H1 (cell line): ENCODE data around the gene RSF1. TPM values are rescaled to one million over a fixed set of nuclear protein-coding genes. Genes with fewer than 3 reads are reported as not detected.

Experiments used
- CTCF ChIA-PET: fragments of 300-600 bp; sonication (Branson Sonifier 250); formaldehyde crosslinking; loops from one replicate; lab custom pipeline; 2021; ENCODE audit not compliant: partially characterized antibody; lab: Charles Lee
- POLR2A ChIA-PET: fragments of 300-600 bp; sonication (Branson Sonifier 250); formaldehyde crosslinking; loops from one replicate; lab custom pipeline; 2021; ENCODE audit warnings: inconsistent platforms; ENCODE audit not compliant: partially characterized antibody; lab: Charles Lee
- DNase-seq, 2 experiments: peaks; one replicate each; pipeline versions ENCODE4 v3.0.0 to v3.0.0-alpha.2; 2010 to 2022; ENCODE audit warnings: low spot score in 2 of 2, low read depth in 1 of 2, mixed read lengths in 1 of 2
- FAIRE-seq: peaks from 2 replicates; lab custom pipeline; 2011; peaks lifted over from hg19 to GRCh38; lab: Jason Lieb, UNC
- H2AFZ ChIP-seq: 2 replicates; pipeline ENCODE4 v1.8.1; 2012; ENCODE audit warnings: low read length, inconsistent platforms
- H2AK5ac ChIP-seq: 2 replicates; pipeline ENCODE4 v1.6.1; 2013; ENCODE audit warnings: low read depth, low read length
- H2BK120ac ChIP-seq: replicated peaks from 2 replicates; pipeline ENCODE3; 2013; ENCODE audit warnings: low read depth, low read length, inconsistent platforms
- H2BK12ac ChIP-seq: 2 replicates; pipeline ENCODE4 v1.6.1; 2013; ENCODE audit warnings: low read depth, low read length
- H2BK15ac ChIP-seq: 2 replicates; pipeline ENCODE4 v1.6.1; 2013; ENCODE audit warnings: low read length
- H2BK20ac ChIP-seq: 2 replicates; pipeline ENCODE4 v1.6.1; 2013; ENCODE audit warnings: low read length
- H2BK5ac ChIP-seq: 2 replicates; pipeline ENCODE4 v1.6.1; 2013; ENCODE audit warnings: low read depth, low read length
- H3K14ac ChIP-seq: 2 replicates; pipeline ENCODE4 v1.6.1; 2013; ENCODE audit warnings: inconsistent platforms; ENCODE audit not compliant: insufficient read length
- H3K18ac ChIP-seq: 2 replicates; pipeline ENCODE4 v1.6.1; 2013; ENCODE audit warnings: low read length; ENCODE audit errors: extremely low read depth
- H3K23ac ChIP-seq: 2 replicates; pipeline ENCODE4 v1.6.1; 2013; ENCODE audit warnings: inconsistent platforms; ENCODE audit not compliant: insufficient read length
- H3K23me2 ChIP-seq: 2 replicates; pipeline ENCODE4 v1.6.1; 2013; ENCODE audit warnings: low read depth, low read length
- H3K27ac ChIP-seq: 2 replicates; pipeline ENCODE4 v1.6.1; 2011; ENCODE audit warnings: low read depth, low read length, inconsistent platforms
- H3K27me3 ChIP-seq, 4 experiments: replicated peaks in 1 of 4; 1 replicate in 1 of 4; 2 replicates in 3 of 4; pipeline versions ENCODE4 v1.6.1 to v1.8.1; 2011 to 2013; ENCODE audit warnings: low read length in 3 of 4, mild to moderate bottlenecking in 3 of 4, inconsistent platforms in 2 of 4, mixed read lengths in 2 of 4, moderate library complexity in 1 of 4; ENCODE audit not compliant: control insufficient read depth in 3 of 4, insufficient read depth in 3 of 4; ENCODE audit errors: extremely low read depth in 1 of 4
- H3K36me3 ChIP-seq, 4 experiments: 2 replicates each; pipeline versions ENCODE4 v1.6.1 to v1.8.1; 2011 to 2013; ENCODE audit warnings: mild to moderate bottlenecking in 4 of 4, low read length in 3 of 4, moderate library complexity in 2 of 4, control low read depth in 1 of 4, inconsistent platforms in 1 of 4; ENCODE audit not compliant: insufficient read depth in 4 of 4, control insufficient read depth in 2 of 4
- H3K4ac ChIP-seq: replicated peaks from 2 replicates; pipeline ENCODE3; 2013; ENCODE audit warnings: low read length, low read depth, mixed read lengths, inconsistent platforms; ENCODE audit not compliant: insufficient read length
- H3K4me1 ChIP-seq, 4 experiments: replicated peaks in 1 of 4; 1 replicate in 1 of 4; 2 replicates in 3 of 4; pipeline versions ENCODE4 v1.6.1 to v1.8.1; 2011 to 2013; ENCODE audit warnings: low read length in 3 of 4, inconsistent platforms in 2 of 4, mixed read lengths in 1 of 4; ENCODE audit not compliant: insufficient read depth in 4 of 4, control insufficient read depth in 3 of 4
- H3K4me2 ChIP-seq, 2 experiments: 2 replicates each; pipeline versions ENCODE4 v1.6.1 to v1.8.1; 2011 to 2013; ENCODE audit warnings: low read depth in 2 of 2, low read length in 2 of 2, control low read depth in 1 of 2, inconsistent platforms in 1 of 2, mild to moderate bottlenecking in 1 of 2; ENCODE audit not compliant: insufficient read depth in 1 of 2
- H3K4me3 ChIP-seq, 4 experiments: fragments of 200-600, 300-600 bp in 1 of 4; sonication (generic), shearing (Covaris generic), sonication (Bioruptor Twin) in 1 of 4; 2 replicates each; pipeline versions ENCODE4 v1.5.1 to v1.8.1; 2011 to 2016; ENCODE audit warnings: low read length in 4 of 4, low read depth in 3 of 4, control low read depth in 2 of 4, inconsistent platforms in 2 of 4, mild to moderate bottlenecking in 2 of 4, mixed read lengths in 1 of 4, moderate library complexity in 1 of 4; ENCODE audit not compliant: insufficient read depth in 2 of 4; ENCODE audit errors: extremely low read depth in 1 of 4
- H3K56ac ChIP-seq: replicated peaks from 2 replicates; pipeline ENCODE3; 2013; ENCODE audit warnings: low read depth, mild to moderate bottlenecking, mixed read lengths, low read length, inconsistent platforms; ENCODE audit not compliant: insufficient read length
- H3K79me1 ChIP-seq: 2 replicates; pipeline ENCODE4 v1.6.1; 2013; ENCODE audit warnings: low read depth, low read length, control low read depth
- H3K79me2 ChIP-seq, 2 experiments: 2 replicates each; pipeline versions ENCODE4 v1.6.1 to v1.8.1; 2012 to 2013; ENCODE audit warnings: low read length in 2 of 2, mild to moderate bottlenecking in 2 of 2, inconsistent platforms in 1 of 2; ENCODE audit not compliant: insufficient read depth in 2 of 2, control insufficient read depth in 1 of 2
- H3K9ac ChIP-seq, 4 experiments: replicated peaks in 1 of 4; 1 replicate in 1 of 4; 2 replicates in 3 of 4; pipeline versions ENCODE4 v1.6.1 to v1.8.1; 2011 to 2013; ENCODE audit warnings: low read depth in 3 of 4, low read length in 3 of 4, control low read depth in 2 of 4, mild to moderate bottlenecking in 2 of 4, moderate library complexity in 2 of 4, inconsistent platforms in 1 of 4; ENCODE audit errors: extremely low read depth in 1 of 4
- H3K9me3 ChIP-seq, 2 experiments: 2 replicates each; pipeline versions ENCODE4 v1.6.1 to v1.8.1; 2012 to 2013; ENCODE audit warnings: mild to moderate bottlenecking in 2 of 2, moderate library complexity in 2 of 2, control low read depth in 1 of 2, inconsistent platforms in 1 of 2, low read depth in 1 of 2, low read length in 1 of 2, mixed read lengths in 1 of 2; ENCODE audit not compliant: insufficient read depth in 2 of 2
- H4K20me1 ChIP-seq, 2 experiments: replicated peaks in 1 of 2; 2 replicates each; pipeline versions ENCODE3 to v1.8.1; 2011 to 2013; ENCODE audit warnings: inconsistent platforms in 2 of 2, low read length in 2 of 2, mild to moderate bottlenecking in 1 of 2; ENCODE audit not compliant: insufficient read depth in 2 of 2, control insufficient read depth in 1 of 2
- H4K5ac ChIP-seq: 2 replicates; pipeline ENCODE4 v1.6.1; 2013; ENCODE audit warnings: low read length, low read depth, mixed read lengths, inconsistent platforms; ENCODE audit not compliant: insufficient read length
- H4K8ac ChIP-seq: 2 replicates; pipeline ENCODE4 v1.8.0; 2013; ENCODE audit warnings: mild to moderate bottlenecking, moderate library complexity, low read length, inconsistent platforms; ENCODE audit not compliant: insufficient read depth; ENCODE audit errors: extremely low read depth
- H4K91ac ChIP-seq: replicated peaks from 2 replicates; pipeline ENCODE3; 2013; ENCODE audit warnings: low read length, mixed read lengths, inconsistent platforms; ENCODE audit not compliant: insufficient read length
- BACH1 ChIP-seq: IDR thresholded peaks from 2 replicates; pipeline ENCODE4 v1.6.1; 2012; ENCODE audit warnings: low read length, improper control_type of control experiment
- CHD1 ChIP-seq: IDR thresholded peaks from 2 replicates; pipeline ENCODE4 v1.6.1; 2012; ENCODE audit warnings: low read depth, low read length, improper control_type of control experiment
- CREB1 ChIP-seq: IDR thresholded peaks from 2 replicates; pipeline ENCODE4 v1.6.1; 2012; ENCODE audit warnings: inconsistent platforms
- KDM5A ChIP-seq: fragments of 200-600 bp; IDR thresholded peaks from 2 replicates; pipeline ENCODE4 v1.7.1; 2012; ENCODE audit warnings: mild to moderate bottlenecking, low read length, inconsistent platforms, mixed read lengths
- NRF1 ChIP-seq: IDR thresholded peaks from 2 replicates; pipeline ENCODE4 v1.6.1; 2011; ENCODE audit warnings: mild to moderate bottlenecking, low read depth, low read length, improper control_type of control experiment
- POLR2AphosphoS5 ChIP-seq: IDR thresholded peaks from 2 replicates; pipeline ENCODE4 v1.6.1; 2011; ENCODE audit warnings: low read depth, low read length
- RAD21 ChIP-seq, 2 experiments: IDR thresholded peaks in 1 of 2; conservative IDR thresholded peaks in 1 of 2; 2 replicates each; pipeline ENCODE4 v1.6.1; 2011; ENCODE audit warnings: low read depth in 2 of 2, low read length in 2 of 2, improper control_type of control experiment in 1 of 2, inconsistent platforms in 1 of 2, mild to moderate bottlenecking in 1 of 2, moderate library complexity in 1 of 2
- RFX5 ChIP-seq: IDR thresholded peaks from 2 replicates; pipeline ENCODE4 v1.6.1; 2011; ENCODE audit warnings: low read depth, low read length, improper control_type of control experiment, borderline replicate concordance
- SIN3A ChIP-seq, 2 experiments: IDR thresholded peaks in 1 of 2; conservative IDR thresholded peaks in 1 of 2; 2 replicates each; pipeline ENCODE4 v1.6.1; 2011 to 2012; ENCODE audit warnings: low read length in 2 of 2, improper control_type of control experiment in 1 of 2, low read depth in 1 of 2, mild to moderate bottlenecking in 1 of 2
- SIRT6 ChIP-seq: IDR thresholded peaks from one replicate; pipeline ENCODE4 v1.7.1; 2012; ENCODE audit warnings: low read length, inconsistent platforms
- TEAD4 ChIP-seq: IDR thresholded peaks from 2 replicates; pipeline ENCODE4 v1.6.1; 2012; ENCODE audit warnings: low read depth, low read length, inconsistent platforms, mixed read lengths
- ZNF274 ChIP-seq: IDR thresholded peaks from 2 replicates; pipeline ENCODE4 v1.7.0; 2012; ENCODE audit warnings: low read length, borderline replicate concordance; ENCODE audit errors: extremely low read depth
- WGBS, 2 experiments: shearing (Covaris generic) in 1 of 2; methylation state at CpG; one replicate each; pipeline versions ENCODE4 v1.1.6 to v1.1.7; 2013 to 2015; ENCODE audit warnings: low lambda C conversion rate in 2 of 2, mixed read lengths in 2 of 2, inconsistent platforms in 1 of 2, low coverage in 1 of 2, missing lambda C conversion rate in 1 of 2; ENCODE audit not compliant: insufficient replicate concordance in 2 of 2, insufficient coverage in 1 of 2, insufficient read length in 1 of 2; ENCODE audit errors: extremely low coverage in 1 of 2, missing lambda C conversion rate in 1 of 2; 5-methylcytosine and 5-hydroxymethylcytosine counted together
- polyA plus RNA-seq, 7 experiments: library from polyadenylated mRNA; depleted of rRNA in 3 of 7; stranded (reverse) in 5 of 7; unstranded in 2 of 7; fragments of >200 nt in 5 of 7; fragments of 200-250 nt in 2 of 7; gene quantifications; 1 replicate in 5 of 7; 2 replicates in 1 of 7; 4 replicates in 1 of 7; pipeline versions ENCODE4 v1.2.1 to v1.2.3, GENCODE V29; 2011 to 2013; ENCODE audit warnings: missing spikeins in 2 of 7, mixed read lengths in 2 of 7
- total RNA-seq: library from RNA; stranded (reverse); fragmentation: NEBNext Ultra II Directional; extraction: Animal tissue kit (Norgen Biotek cat#: 25700); gene quantifications from 2 replicates; pipeline ENCODE4 v1.2.1, GENCODE V29; 2021
- TF ChIP-seq, protein P1 (sequence below), 3 experiments: IDR thresholded peaks; 1 replicate in 2 of 3; 2 replicates in 1 of 3; pipeline versions ENCODE4 v1.5.1 to v1.6.1; 2011; ENCODE audit warnings: low read length in 3 of 3, mild to moderate bottlenecking in 3 of 3, inconsistent platforms in 2 of 3, low read depth in 1 of 3, moderate library complexity in 1 of 3; ENCODE audit not compliant: insufficient read depth in 1 of 3; ENCODE audit errors: control extremely low read depth in 1 of 3

RSF1 gene
- total and polyA plus RNA-seq, 2 of the 8 experiments (the other 6 are each of a cell fraction or from before 2014, with no cell fraction given), result 17.8 to 87.9 TPM

DNA sequence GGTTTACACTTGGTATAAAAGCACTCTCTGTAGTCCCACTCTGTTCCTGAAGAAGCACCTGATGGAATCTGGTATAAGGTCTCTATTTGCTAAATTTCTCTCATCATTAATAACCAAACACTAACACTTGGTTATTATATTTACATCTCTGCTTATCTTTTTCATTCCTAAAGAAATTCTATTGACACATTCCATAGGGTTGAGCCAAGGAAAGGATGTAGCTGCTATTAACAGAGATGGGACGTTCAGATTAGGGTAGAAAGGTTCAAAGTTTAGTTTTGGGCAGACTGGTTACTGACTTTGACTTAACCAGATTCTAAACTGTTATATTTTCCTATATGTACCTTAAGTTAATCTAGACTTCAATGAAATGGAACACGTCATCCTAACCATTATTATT lies 91.5 kb downstream of the RSF1 start:
- Histone ChIP-seq H3K36me3 (peaks cover 0 to 40% (median 21%) of the 10 kb centered on the region in 4 experiments; a peak in 6 of 8 replicates), H3K4me2 (no peak overlapping the region), H3K18ac (no peak overlapping the region), H4K5ac (no peak overlapping the region), H2BK15ac (no peak overlapping the region), H2BK20ac (no peak overlapping the region), H3K79me2 (no peaks in the 10 kb centered on the region), H3K9ac (no peak overlapping the region), H3K79me1 (0 out of 2 replicates have a peak, but pooled peaks cover 3% of the 10 kb centered on the region), H3K27me3 (no peaks in the 10 kb centered on the region), H4K20me1 (no peaks in the 10 kb centered on the region), H2BK120ac (no peak overlapping the region), H3K4me1 (no peaks in the 10 kb centered on the region), H3K56ac (no peak overlapping the region), H4K91ac (no peak overlapping the region), H3K23ac (no peak overlapping the region), H3K14ac (no peak overlapping the region), H2AFZ (no peak overlapping the region), H3K27ac (no peak overlapping the region), H3K4ac (no peak overlapping the region), H2BK12ac (no peak overlapping the region), H3K23me2 (no peaks in the 10 kb centered on the region; the same call in 1 of the 2 replicates), H3K4me3 (no peak overlapping the region), H3K9me3 (peaks cover 15 to 17% of the 10 kb centered on the region in 2 experiments), H4K8ac (no peak overlapping the region), H2AK5ac (no peak overlapping the region), H2BK5ac (no peak overlapping the region)
- 90% methylated on average over 2 of the region's 2 CpGs; no CpG with 5 or more reads in 1 of the 2 experiments for WGBS, 2 experiments
- POLR2A ChIA-PET, result no interaction called here
- DNase-seq (no peak), FAIRE-seq (no peak)
- CTCF ChIA-PET, result no interaction called here
- TF ChIP-seq SIRT6 (no peak), TEAD4 (no peak), SIN3A (conservative IDR thresholded peaks at IDR 0.05 in 1 of 2, IDR thresholded peaks at IDR 0.05 in 1 of 2; ENCODE audit: low read depth in 1 of 2, low read length in 2 of 2) (no peak), CHD1 (no peak), ZNF274 (no peak), RFX5 (no peak), NRF1 (no peak), CREB1 (no peak), KDM5A (no peak), POLR2AphosphoS5 (no peak), RAD21 (IDR thresholded peaks at IDR 0.05 in 1 of 2, conservative IDR thresholded peaks at IDR 0.05 in 1 of 2; ENCODE audit: low read depth in 2 of 2, low read length in 2 of 2) (no peak), BACH1 (no peak)
- TF ChIP-seq, protein P1, sequence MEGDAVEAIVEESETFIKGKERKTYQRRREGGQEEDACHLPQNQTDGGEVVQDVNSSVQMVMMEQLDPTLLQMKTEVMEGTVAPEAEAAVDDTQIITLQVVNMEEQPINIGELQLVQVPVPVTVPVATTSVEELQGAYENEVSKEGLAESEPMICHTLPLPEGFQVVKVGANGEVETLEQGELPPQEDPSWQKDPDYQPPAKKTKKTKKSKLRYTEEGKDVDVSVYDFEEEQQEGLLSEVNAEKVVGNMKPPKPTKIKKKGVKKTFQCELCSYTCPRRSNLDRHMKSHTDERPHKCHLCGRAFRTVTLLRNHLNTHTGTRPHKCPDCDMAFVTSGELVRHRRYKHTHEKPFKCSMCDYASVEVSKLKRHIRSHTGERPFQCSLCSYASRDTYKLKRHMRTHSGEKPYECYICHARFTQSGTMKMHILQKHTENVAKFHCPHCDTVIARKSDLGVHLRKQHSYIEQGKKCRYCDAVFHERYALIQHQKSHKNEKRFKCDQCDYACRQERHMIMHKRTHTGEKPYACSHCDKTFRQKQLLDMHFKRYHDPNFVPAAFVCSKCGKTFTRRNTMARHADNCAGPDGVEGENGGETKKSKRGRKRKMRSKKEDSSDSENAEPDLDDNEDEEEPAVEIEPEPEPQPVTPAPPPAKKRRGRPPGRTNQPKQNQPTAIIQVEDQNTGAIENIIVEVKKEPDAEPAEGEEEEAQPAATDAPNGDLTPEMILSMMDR (IDR thresholded peaks at IDR 0.05; ENCODE audit: control extremely low read depth in 1 of 3, insufficient read depth in 1 of 3, low read depth in 1 of 3, low read length in 3 of 3), result no peak
